Measurements from ENCODE around the gene MACROD2. TPM values are rescaled to one million over a fixed set of nuclear protein-coding genes. Genes with fewer than 3 reads are reported as not detected.

MACROD2 gene
- total and polyA plus RNA-seq, 2 of the 4 experiments (the other 2 are of a cell fraction), result not detected

GRCh38 chr20:14947536-14947935 is 952.2 kb downstream of the MACROD2 start:
- Histone ChIP-seq H3K9ac (ENCODE audit: low read depth, low read length) (no peak overlapping the region), H2AK9ac (replicated peaks; ENCODE audit: low read depth, low read length, poor library complexity) (no peak overlapping the region), H2BK15ac (ENCODE audit: low read depth, low read length) (no peak overlapping the region), H4K91ac (ENCODE audit: insufficient read depth, low read depth, low read length) (no peak overlapping the region), H3K23ac (ENCODE audit: low read depth, low read length) (no peak overlapping the region), H4K20me1 (ENCODE audit: insufficient read depth, low read length) (no peaks in the 10 kb centered on the region), H3K36me3 (ENCODE audit: control insufficient read depth, insufficient read depth, low read length) (no peaks in the 10 kb centered on the region), H3K4me1 (ENCODE audit: control insufficient read depth, insufficient read depth, low read length) (no peaks in the 10 kb centered on the region), H4K5ac (ENCODE audit: low read depth, low read length) (no peak overlapping the region), H3K27ac (ENCODE audit: insufficient read depth, low read length) (no peak overlapping the region), H2BK20ac (ENCODE audit: low read depth, low read length) (no peak overlapping the region), H3K18ac (ENCODE audit: low read depth, low read length) (no peak overlapping the region), H2AFZ (replicated peaks; ENCODE audit: low read length, poor library complexity) (no peak overlapping the region), H3K4me3 (ENCODE audit: insufficient read depth, low read depth, low read length) (no peak overlapping the region), H3K9me3 (ENCODE audit: control insufficient read depth, insufficient read depth, low read length) (peaks cover 5% of the 10 kb centered on the region; the same call in 1 of the 2 replicates), H2AK5ac (ENCODE audit: low read depth, low read length) (no peak overlapping the region), H3K4me2 (ENCODE audit: low read depth, low read length) (no peak overlapping the region), H3K4ac (ENCODE audit: low read depth, low read length) (no peak overlapping the region), H3K56ac (ENCODE audit: extremely low read depth, insufficient read depth, low read length) (no peak overlapping the region), H3K9me1 (ENCODE audit: insufficient read depth, low read length) (no peaks in the 10 kb centered on the region), H3K14ac (replicated peaks; ENCODE audit: low read depth, low read length) (no peak overlapping the region), H2BK5ac (ENCODE audit: low read depth, low read length, poor library complexity, severe bottlenecking) (no peak overlapping the region), H3K27me3 (ENCODE audit: control insufficient read depth, insufficient read depth, low read length) (no peaks in the 10 kb centered on the region), H3K79me1 (ENCODE audit: low read depth in 1 of 2, low read length in 2 of 2) (no peaks in the 10 kb centered on the region), H4K8ac (ENCODE audit: low read depth in 2 of 2, low read length in 2 of 2) (no peak overlapping the region), H2BK120ac (ENCODE audit: low read depth, low read length) (no peak overlapping the region)
- no CpG with 5 or more reads among the region's 1 CpG for WGBS, 2 experiments (ENCODE audit: extremely low coverage in 2 of 2, insufficient read length in 1 of 2)
- DNase-seq (no peak), ATAC-seq (ENCODE audit: low read depth) (no peak)
- TF ChIP-seq RFX5 (IDR thresholded peaks at IDR 0.05; ENCODE audit: low read depth, low read length) (no peak), POLR2A (IDR thresholded peaks at IDR 0.05; ENCODE audit: low read depth, low read length) (no peak), CTCF (conservative IDR thresholded peaks at IDR 0.05; ENCODE audit: low read depth, low read length) (no peak), USF2 (IDR thresholded peaks at IDR 0.05; ENCODE audit: low read depth, low read length) (no peak), RAD21 (IDR thresholded peaks at IDR 0.05; ENCODE audit: low read length) (no peak), ELK1 (IDR thresholded peaks at IDR 0.05; ENCODE audit: borderline replicate concordance, low read depth, low read length) (no peak), CHD1 (IDR thresholded peaks at IDR 0.05; ENCODE audit: low read depth, low read length) (no peak), SMC3 (IDR thresholded peaks at IDR 0.05; ENCODE audit: low read depth, low read length) (no peak), NFE2L2 (IDR thresholded peaks at IDR 0.05; ENCODE audit: low read depth, low read length) (no peak), RCOR1 (IDR thresholded peaks at IDR 0.05; ENCODE audit: insufficient replicate concordance, low read length) (no peak), MAZ (IDR thresholded peaks at IDR 0.05; ENCODE audit: borderline replicate concordance, low read depth, low read length) (no peak), MAFK (IDR thresholded peaks at IDR 0.05; ENCODE audit: low read depth, low read length) (no peak), CEBPB (IDR thresholded peaks at IDR 0.05; ENCODE audit: low read depth, low read length) (no peak), FOS (IDR thresholded peaks at IDR 0.05; ENCODE audit: low read depth, low read length) (no peak), MXI1 (IDR thresholded peaks at IDR 0.05; ENCODE audit: borderline replicate concordance, low read depth, low read length) (no peak), BHLHE40 (IDR thresholded peaks at IDR 0.05; ENCODE audit: low read depth, low read length) (no peak)
- dilution Hi-C loops (cut with HindIII; ENCODE audit: low sequenced_read_pairs, unreplicated experiment), result no loop called here
- ChIA-PET POLR2A (ENCODE audit: unreplicated experiment) (no interaction called here), CTCF (no interaction called here)
- intact Hi-C loops (cut with micrococcal nuclease), result no loop called here
- in situ Hi-C loops (cut with MboI; ENCODE audit: low sequenced_read_pairs), result no loop called here
- no TSS peak for BruUV-seq (replicated peaks)

Data from IMR-90 (cell line).